ENCODE results near the gene UNC5C.
A peak's percentile ranks its signal among the peaks of the same experiment; 100 is the strongest.

UNC5C gene

GRCh38 chr4:95466791-95467190 lies 82.0 kb downstream of the UNC5C start:
- DNase-seq (ENCODE audit: low spot score) = no peak
- FAIRE-seq = no peak

GRCh38 chr4:95465010-95465409 lies 83.8 kb downstream of the UNC5C start:
- DNase-seq (ENCODE audit: low spot score) (peak; percentile 20), FAIRE-seq (no peak)

- FAIRE-seq (no peak), DNase-seq (ENCODE audit: low spot score) (no peak)
Observed at GRCh38 chr4:95462921-95463320, 85.9 kb downstream of the UNC5C start.

- FAIRE-seq (no peak), DNase-seq (ENCODE audit: low spot score) (no peak)
Observed at GRCh38 chr4:95457353-95457752, 91.4 kb downstream of the UNC5C start.

GRCh38 chr4:95450294-95450693 lies 98.5 kb downstream of the UNC5C start:
- no peak for FAIRE-seq

GRCh38 chr4:95446173-95446572 lies 102.6 kb downstream of the UNC5C start:
- DNase-seq (ENCODE audit: low spot score) (no peak), FAIRE-seq (no peak)

More at GRCh38 chr4:95450294-95450693, 98.5 kb downstream of the UNC5C start:
- DNase-seq (ENCODE audit: low spot score) = no peak

GRCh38 chr4:95445251-95445650 lies 103.5 kb downstream of the UNC5C start:
- DNase-seq (ENCODE audit: low spot score) (no peak), FAIRE-seq (no peak)

GRCh38 chr4:95444812-95445211 lies 104.0 kb downstream of the UNC5C start:
- no peak for FAIRE-seq
- DNase-seq (ENCODE audit: low spot score) = no peak

- DNase-seq (ENCODE audit: low spot score) (no peak), FAIRE-seq (no peak)
Observed at GRCh38 chr4:95439896-95440295, 108.9 kb downstream of the UNC5C start.

GRCh38 chr4:95439071-95439470 lies 109.7 kb downstream of the UNC5C start:
- DNase-seq (ENCODE audit: low spot score) (no peak), FAIRE-seq (no peak)

GRCh38 chr4:95432466-95432865 lies 116.3 kb downstream of the UNC5C start:
- FAIRE-seq (no peak), DNase-seq (ENCODE audit: low spot score) (no peak)

- FAIRE-seq = no peak
Observed at GRCh38 chr4:95431678-95432077, 117.1 kb downstream of the UNC5C start.

GRCh38 chr4:95429416-95429815 lies 119.4 kb downstream of the UNC5C start:
- DNase-seq (ENCODE audit: low spot score) = no peak
- no peak for FAIRE-seq

More at GRCh38 chr4:95431678-95432077, 117.1 kb downstream of the UNC5C start:
- no peak for DNase-seq (ENCODE audit: low spot score)

GRCh38 chr4:95428291-95429070 lies 120.3 kb downstream of the UNC5C start:
- FAIRE-seq = no peak
- DNase-seq (ENCODE audit: low spot score) = no peak

GRCh38 chr4:95426455-95426854 lies 122.3 kb downstream of the UNC5C start:
- DNase-seq (ENCODE audit: low spot score) (no peak), FAIRE-seq (no peak)

- FAIRE-seq (no peak), DNase-seq (ENCODE audit: low spot score) (no peak)
Observed at GRCh38 chr4:95422436-95422835, 126.3 kb downstream of the UNC5C start.

GRCh38 chr4:95421869-95422268 lies 126.9 kb downstream of the UNC5C start:
- DNase-seq (ENCODE audit: low spot score) = no peak
- FAIRE-seq = no peak

- FAIRE-seq (no peak), DNase-seq (ENCODE audit: low spot score) (no peak)
Observed at GRCh38 chr4:95417531-95417930, 131.2 kb downstream of the UNC5C start.

GRCh38 chr4:95415346-95415771 lies 133.4 kb downstream of the UNC5C start:
- DNase-seq (ENCODE audit: low spot score) = no peak
- no peak for FAIRE-seq

GRCh38 chr4:95411371-95412088 lies 137.2 kb downstream of the UNC5C start:
- no peak for FAIRE-seq
- no peak for DNase-seq (ENCODE audit: low spot score)

- FAIRE-seq = no peak
- no peak for DNase-seq (ENCODE audit: low spot score)
Observed at GRCh38 chr4:95410387-95410977, 138.3 kb downstream of the UNC5C start.

- no peak for DNase-seq (ENCODE audit: low spot score)
Observed at GRCh38 chr4:95409750-95410149, 139.0 kb downstream of the UNC5C start.

More at GRCh38 chr4:95409750-95410149, 139.0 kb downstream of the UNC5C start:
- no peak for FAIRE-seq
